HUES64 (cell line): ENCODE measurements around the gene RSPH10B2. TPM values are rescaled to one million over a fixed set of nuclear protein-coding genes. Genes with fewer than 3 reads are reported as not detected.
"Not testable (repeated sequence)": the region's sequence is repeated elsewhere in the genome, so short reads cannot be mapped to it uniquely, and the experiment has no call there.

Source experiments
- H3K27ac ChIP-seq: 2 replicates; pipeline ENCODE4 v1.7.0; 2013; ENCODE audit warnings: low read depth, low read length, inconsistent platforms
- H3K27me3 ChIP-seq: 2 replicates; pipeline ENCODE4 v1.6.1; 2013; ENCODE audit warnings: mild to moderate bottlenecking, low read length; ENCODE audit not compliant: insufficient read depth
- H3K36me3 ChIP-seq: 2 replicates; pipeline ENCODE4 v1.6.1; 2013; ENCODE audit warnings: mild to moderate bottlenecking, low read length; ENCODE audit not compliant: insufficient read depth
- H3K4me1 ChIP-seq: 2 replicates; pipeline ENCODE4 v1.6.1; 2013; ENCODE audit warnings: mild to moderate bottlenecking, low read length, moderate library complexity; ENCODE audit not compliant: insufficient read depth
- H3K4me3 ChIP-seq: 2 replicates; pipeline ENCODE4 v1.5.1; 2013; ENCODE audit warnings: mild to moderate bottlenecking, low read length, moderate library complexity
- H3K9ac ChIP-seq: 2 replicates; pipeline ENCODE4 v1.6.1; 2013; ENCODE audit warnings: mild to moderate bottlenecking, low read depth, low read length
- H3K9me3 ChIP-seq: 2 replicates; pipeline ENCODE4 v1.6.1; 2013; ENCODE audit warnings: low read depth, low read length; ENCODE audit not compliant: insufficient read depth
- WGBS: fragments of 150-250, 120-280 bp; methylation state at CpG from one replicate; pipeline ENCODE4 v1.1.7; 2013; ENCODE audit warnings: missing lambda C conversion rate; 5-methylcytosine and 5-hydroxymethylcytosine counted together
- polyA plus RNA-seq, 2 experiments: library from polyadenylated mRNA; stranded (reverse); fragments of 50-300 nt; gene quantifications; one replicate each; pipeline ENCODE4 v1.2.3, GENCODE V29; 2013

Gene RSPH10B2
- polyA plus RNA-seq (2013, experiment 1 of 2): not detected
- 0.44 TPM for polyA plus RNA-seq (2013, experiment 2 of 2)

- H3K27ac ChIP-seq, H3K9me3 ChIP-seq, H3K9ac ChIP-seq, H3K4me1 ChIP-seq, H3K36me3 ChIP-seq, H3K27me3 ChIP-seq: not testable (repeated sequence)
- H3K4me3 ChIP-seq: peak within 1 kb of the TSS; percentile 45
- 0% methylated on average over 17 of the region's 38 CpGs for WGBS
Measured at GRCh38 chr7:6753964-6754363, at the start of gene RSPH10B2. TSS of gene RSPH10B2 (plus strand) at chr7:6754103. CDS start at chr7:6757678, 3,575 bp downstream.

- peaks cover 36% of the 10 kb centered on the region for H3K36me3 ChIP-seq
- 1% methylated on average over 47 of the region's 47 CpGs for WGBS
- H3K27ac ChIP-seq: peak overlapping the region; percentile 74; the same call in 1 of the 2 replicates
- 0 out of 2 replicates have a peak, but pooled peaks cover 2% of the 10 kb centered on the region for H3K4me1 ChIP-seq
- peaks cover 6% of the 10 kb centered on the region for H3K27me3 ChIP-seq
- H3K9me3 ChIP-seq: peaks cover 17% of the 10 kb centered on the region; the same call in 1 of the 2 replicates
- H3K9ac ChIP-seq: peak overlapping the region; percentile 75
- peak overlapping the region; percentile 79 for H3K4me3 ChIP-seq
Measured at GRCh38 chr7:6705959-6706665, 47.8 kb upstream of the RSPH10B2 start.

GRCh38 chr7:6706666-6707407 lies 47.1 kb upstream of the RSPH10B2 start, which contains the start of gene ZNF12:
TSS of gene ZNF12 (minus strand) at chr7:6706947. CDS start at chr7:6705173, 1,774 bp downstream.
- 0 out of 2 replicates have a peak, but pooled peaks cover 2% of the 10 kb centered on the region for H3K4me1 ChIP-seq
- peak within 1 kb of the TSS; percentile 74; the same call in 1 of the 2 replicates for H3K27ac ChIP-seq
- peak within 1 kb of the TSS; percentile 75 for H3K9ac ChIP-seq
- peaks cover 7% of the 10 kb centered on the region for H3K27me3 ChIP-seq
- H3K4me3 ChIP-seq: peak within 1 kb of the TSS; percentile 79
- WGBS: 4% methylated on average over 65 of the region's 65 CpGs
- peaks cover 11% of the 10 kb centered on the region; the same call in 1 of the 2 replicates for H3K9me3 ChIP-seq
- H3K36me3 ChIP-seq: peaks cover 29% of the 10 kb centered on the region

GRCh38 chr7:6708304-6708703 lies 45.6 kb upstream of the RSPH10B2 start:
- H3K9ac ChIP-seq: no peak overlapping the region
- 0 out of 2 replicates have a peak, but pooled peaks cover 2% of the 10 kb centered on the region for H3K4me1 ChIP-seq
- H3K4me3 ChIP-seq: no peak overlapping the region
- peaks cover 18% of the 10 kb centered on the region for H3K36me3 ChIP-seq
- peaks cover 7% of the 10 kb centered on the region; the same call in 1 of the 2 replicates for H3K9me3 ChIP-seq
- WGBS: 96% methylated on average over 3 of the region's 3 CpGs
- H3K27me3 ChIP-seq: peaks cover 7% of the 10 kb centered on the region
- H3K27ac ChIP-seq: no peak overlapping the region

- WGBS: 89% methylated on average over 6 of the region's 6 CpGs
- 0 out of 2 replicates have a peak, but pooled peaks cover 2% of the 10 kb centered on the region for H3K4me1 ChIP-seq
- peaks cover 7% of the 10 kb centered on the region for H3K27me3 ChIP-seq
- no peak overlapping the region for H3K27ac ChIP-seq
- H3K9me3 ChIP-seq: no peaks in the 10 kb centered on the region; the same call in 1 of the 2 replicates
- no peak overlapping the region for H3K4me3 ChIP-seq
- no peak overlapping the region for H3K9ac ChIP-seq
- peaks cover 5% of the 10 kb centered on the region for H3K36me3 ChIP-seq
Measured at GRCh38 chr7:6709808-6710207, 44.1 kb upstream of the RSPH10B2 start.

GRCh38 chr7:6714360-6714759 lies 39.5 kb upstream of the RSPH10B2 start:
- no peaks in the 10 kb centered on the region for H3K4me1 ChIP-seq
- 84% methylated on average over 5 of the region's 5 CpGs for WGBS
- H3K9ac ChIP-seq: no peak overlapping the region
- H3K9me3 ChIP-seq: no peaks in the 10 kb centered on the region; the same call in 1 of the 2 replicates
- 0 out of 2 replicates have a peak, but pooled peaks cover 3% of the 10 kb centered on the region for H3K27me3 ChIP-seq
- H3K4me3 ChIP-seq: no peak overlapping the region
- no peak overlapping the region for H3K27ac ChIP-seq
- H3K36me3 ChIP-seq: no peaks in the 10 kb centered on the region

GRCh38 chr7:6715898-6716297 lies 38.0 kb upstream of the RSPH10B2 start:
- 82% methylated on average over 9 of the region's 9 CpGs for WGBS

GRCh38 chr7:6718124-6718523 lies 35.8 kb upstream of the RSPH10B2 start:
- no peaks in the 10 kb centered on the region for H3K9me3 ChIP-seq
- H3K36me3 ChIP-seq: no peaks in the 10 kb centered on the region
- no peaks in the 10 kb centered on the region for H3K4me1 ChIP-seq
- no peak overlapping the region for H3K4me3 ChIP-seq
- WGBS: 74% methylated on average over 6 of the region's 6 CpGs
- H3K9ac ChIP-seq: no peak overlapping the region
- H3K27ac ChIP-seq: no peak overlapping the region
- H3K27me3 ChIP-seq: no peaks in the 10 kb centered on the region

More at GRCh38 chr7:6715898-6716297, 38.0 kb upstream of the RSPH10B2 start:
- H3K4me3 ChIP-seq, H3K9ac ChIP-seq, H3K36me3 ChIP-seq, H3K27me3 ChIP-seq, H3K27ac ChIP-seq, H3K4me1 ChIP-seq, H3K9me3 ChIP-seq: not testable (repeated sequence)

GRCh38 chr7:6724351-6724750 lies 29.6 kb upstream of the RSPH10B2 start:
- 95% methylated on average over 4 of the region's 4 CpGs for WGBS
- not testable (repeated sequence) for H3K36me3 ChIP-seq, H3K4me3 ChIP-seq, H3K4me1 ChIP-seq, H3K27ac ChIP-seq, H3K9ac ChIP-seq, H3K27me3 ChIP-seq, H3K9me3 ChIP-seq

GRCh38 chr7:6725003-6725402 lies 28.9 kb upstream of the RSPH10B2 start:
- no peak overlapping the region for H3K4me3 ChIP-seq
- no peak overlapping the region for H3K27ac ChIP-seq
- no peaks in the 10 kb centered on the region for H3K4me1 ChIP-seq
- no peaks in the 10 kb centered on the region for H3K27me3 ChIP-seq
- no peak overlapping the region for H3K9ac ChIP-seq
- no peaks in the 10 kb centered on the region for H3K36me3 ChIP-seq
- H3K9me3 ChIP-seq: no peaks in the 10 kb centered on the region
- 93% methylated on average over 10 of the region's 10 CpGs for WGBS

- H3K36me3 ChIP-seq, H3K4me3 ChIP-seq, H3K9ac ChIP-seq, H3K4me1 ChIP-seq, H3K27me3 ChIP-seq, H3K27ac ChIP-seq, H3K9me3 ChIP-seq: not testable (repeated sequence)
- 94% methylated on average over 5 of the region's 5 CpGs for WGBS
Measured at GRCh38 chr7:6726341-6726740, 27.6 kb upstream of the RSPH10B2 start.
